Activated CD4-positive, alpha-beta T cell treated with anti-CD3 and anti-CD28 coated beads, Interleukin-2, amount 10 ng/mL, durations not matched to agents 24 days and 14 days (primary cell): Measurements from ENCODE around the gene PDE8A. TPM values are rescaled to one million over a fixed set of nuclear protein-coding genes. Genes with fewer than 3 reads are reported as not detected.
"Not testable (repeated sequence)": the region's sequence is repeated elsewhere in the genome, so short reads cannot be mapped to it uniquely, and the experiment has no call there.

Source experiments
- DNase-seq: peaks from one replicate; pipeline ENCODE4 v3.0.0; 2022
- H3K27ac Mint-ChIP-seq: one replicate; pipeline ENCODE4 v1.8.0; 2022; ENCODE audit warnings: mild to moderate bottlenecking, mixed read lengths
- H3K27me3 Mint-ChIP-seq: one replicate; pipeline ENCODE4 v1.8.0; 2022; ENCODE audit warnings: mixed read lengths
- H3K36me3 Mint-ChIP-seq: one replicate; pipeline ENCODE4 v1.8.0; 2022; ENCODE audit warnings: low read depth, mild to moderate bottlenecking, mixed read lengths
- H3K4me1 Mint-ChIP-seq: one replicate; pipeline ENCODE4 v1.8.0; 2021; ENCODE audit warnings: mixed read lengths
- H3K4me3 Mint-ChIP-seq: one replicate; pipeline ENCODE4 v1.8.0; 2022; ENCODE audit warnings: mild to moderate bottlenecking, moderate library complexity, mixed read lengths
- H3K9me3 Mint-ChIP-seq: one replicate; pipeline ENCODE4 v1.8.0; 2021; ENCODE audit warnings: mixed read lengths
- intact Hi-C: fragments of 100-400 bp; cut with micrococcal nuclease; formaldehyde crosslinking; loops from one replicate; pipeline ENCODE4 v1.15.1; 2023
- total RNA-seq: library from RNA; stranded (reverse); gene quantifications from 2 replicates; pipeline ENCODE4 v1.2.3, GENCODE V29; 2022

PDE8A gene
- total RNA-seq, 1 donor from 2014 or later = 21.1 TPM

- DNase-seq = no peak
- intact Hi-C loops = no loop called here
- Mint-ChIP-seq H3K9me3 (no peaks in the 10 kb centered on the region), H3K4me1 (peaks cover 2% of the 10 kb centered on the region), H3K27me3 (peaks cover 13% of the 10 kb centered on the region), H3K4me3 (no peak overlapping the region), H3K27ac (no peak overlapping the region), H3K36me3 (no peaks in the 10 kb centered on the region)
Measured at GRCh38 chr15:84973492-84974460, 7.9 kb upstream of the PDE8A start.

GRCh38 chr15:84975871-84976351 lies 5.7 kb upstream of the PDE8A start:
- intact Hi-C loops = loop anchor here (5.0 kb wide), 1 partner anchor 49 kb away; no protein-coding TSS in a partner anchor
- Mint-ChIP-seq H3K36me3 (no peaks in the 10 kb centered on the region), H3K4me3 (no peak overlapping the region), H3K9me3 (no peaks in the 10 kb centered on the region), H3K27ac (no peak overlapping the region), H3K27me3 (peaks cover 11% of the 10 kb centered on the region), H3K4me1 (peaks cover 12% of the 10 kb centered on the region)
- DNase-seq = no peak

GRCh38 chr15:84976746-84977345 lies 4.8 kb upstream of the PDE8A start:
- Mint-ChIP-seq H3K4me1 (peaks cover 12% of the 10 kb centered on the region), H3K9me3 (no peaks in the 10 kb centered on the region), H3K36me3 (no peaks in the 10 kb centered on the region), H3K27me3 (peaks cover 7% of the 10 kb centered on the region), H3K4me3 (no peak overlapping the region), H3K27ac (no peak overlapping the region)
- no peak for DNase-seq
- intact Hi-C loops = loop anchor here (5.0 kb wide), 1 partner anchor 50 kb away; no protein-coding TSS in a partner anchor

- H3K36me3 Mint-ChIP-seq = peaks cover 7% of the 10 kb centered on the region
- peak overlapping the region; percentile 88 for H3K4me3 Mint-ChIP-seq
- intact Hi-C loops = loop anchor here (1.0 to 10.0 kb wide), 7 partner anchors 52 to 813 kb away; partner anchors contain the start of genes KLHL25, SEC11A and ZNF592
- H3K27ac Mint-ChIP-seq = peak overlapping the region; percentile 41
- peaks cover 12% of the 10 kb centered on the region for H3K27me3 Mint-ChIP-seq
- peaks cover 30% of the 10 kb centered on the region for H3K4me1 Mint-ChIP-seq
- peak; percentile 64 for DNase-seq
- no peaks in the 10 kb centered on the region for H3K9me3 Mint-ChIP-seq
Measured at GRCh38 chr15:84979651-84980050, 2.0 kb upstream of the PDE8A start.

- H3K27me3 Mint-ChIP-seq = peaks cover 12% of the 10 kb centered on the region
- peak overlapping the region; percentile 96 for H3K27ac Mint-ChIP-seq
- DNase-seq = peak; percentile 95
- intact Hi-C loops = loop anchor here (1.0 to 10.0 kb wide), 7 partner anchors 52 to 812 kb away; partner anchors contain the start of genes KLHL25, SEC11A and ZNF592
- H3K9me3 Mint-ChIP-seq = no peaks in the 10 kb centered on the region
- H3K4me1 Mint-ChIP-seq = peaks cover 35% of the 10 kb centered on the region
- H3K36me3 Mint-ChIP-seq = peaks cover 7% of the 10 kb centered on the region
- H3K4me3 Mint-ChIP-seq = peak overlapping the region; percentile 88
Measured at GRCh38 chr15:84980196-84981053, 1.2 kb upstream of the PDE8A start.

- Mint-ChIP-seq H3K36me3 (peaks cover 7% of the 10 kb centered on the region), H3K4me3 (peak overlapping the region; percentile 88), H3K4me1 (peaks cover 39% of the 10 kb centered on the region), H3K27me3 (peaks cover 12% of the 10 kb centered on the region), H3K9me3 (no peaks in the 10 kb centered on the region), H3K27ac (peak overlapping the region; percentile 96)
- intact Hi-C loops = loop anchor here (1.0 to 10.0 kb wide), 6 partner anchors 51 to 811 kb away; partner anchors contain the start of genes KLHL25, SEC11A and ZNF592
- peak; percentile 99 for DNase-seq
Measured at GRCh38 chr15:84981054-84981710, 474 bp upstream of the PDE8A start.

- H3K9me3 Mint-ChIP-seq = no peaks in the 10 kb centered on the region
- peaks cover 12% of the 10 kb centered on the region for H3K27me3 Mint-ChIP-seq
- intact Hi-C loops = loop anchor here (1.0 to 10.0 kb wide), 5 partner anchors 10 to 810 kb away; partner anchors contain the start of genes KLHL25 and SEC11A
- H3K4me3 Mint-ChIP-seq = peak overlapping the region; percentile 94
- peak overlapping the region; percentile 93 for H3K27ac Mint-ChIP-seq
- DNase-seq = peak; percentile 84
- H3K36me3 Mint-ChIP-seq = peaks cover 7% of the 10 kb centered on the region
- H3K4me1 Mint-ChIP-seq = peaks cover 43% of the 10 kb centered on the region
Measured at GRCh38 chr15:84982301-84982920, 755 bp downstream of the PDE8A start.

- peaks cover 12% of the 10 kb centered on the region for H3K27me3 Mint-ChIP-seq
- H3K36me3 Mint-ChIP-seq = peaks cover 7% of the 10 kb centered on the region
- intact Hi-C loops = loop anchor here (5.0 to 10.0 kb wide), 4 partner anchors 49 to 809 kb away; partner anchors contain the start of genes KLHL25 and SEC11A
- no peak for DNase-seq
- peak overlapping the region; percentile 69 for H3K27ac Mint-ChIP-seq
- H3K4me1 Mint-ChIP-seq = peaks cover 47% of the 10 kb centered on the region
- H3K9me3 Mint-ChIP-seq = no peaks in the 10 kb centered on the region
- H3K4me3 Mint-ChIP-seq = peak overlapping the region; percentile 94
Measured at GRCh38 chr15:84983294-84983693, 1.6 kb downstream of the PDE8A start.

- Mint-ChIP-seq H3K4me1 (peaks cover 49% of the 10 kb centered on the region), H3K36me3 (peaks cover 7% of the 10 kb centered on the region), H3K27ac (no peak overlapping the region), H3K27me3 (peaks cover 9% of the 10 kb centered on the region), H3K9me3 (no peaks in the 10 kb centered on the region), H3K4me3 (peak overlapping the region; percentile 94)
- DNase-seq = no peak
- intact Hi-C loops = loop anchor here (5.0 to 10.0 kb wide), 4 partner anchors 49 to 809 kb away; partner anchors contain the start of genes KLHL25 and SEC11A
Measured at GRCh38 chr15:84983711-84984110, 2.1 kb downstream of the PDE8A start.

- Mint-ChIP-seq H3K27ac (no peak overlapping the region), H3K27me3 (peaks cover 9% of the 10 kb centered on the region), H3K4me3 (no peak overlapping the region), H3K36me3 (peaks cover 9% of the 10 kb centered on the region), H3K9me3 (no peaks in the 10 kb centered on the region), H3K4me1 (peaks cover 46% of the 10 kb centered on the region)
- intact Hi-C loops = loop anchor here (10.0 kb wide), 1 partner anchor 270 kb away; the partner anchor contains the start of gene SEC11A
- no peak for DNase-seq
Measured at GRCh38 chr15:84985158-84985557, 3.5 kb downstream of the PDE8A start.

GRCh38 chr15:84987351-84987750 lies 5.7 kb downstream of the PDE8A start:
- DNase-seq, H3K27ac Mint-ChIP-seq, H3K9me3 Mint-ChIP-seq, H3K36me3 Mint-ChIP-seq, H3K4me3 Mint-ChIP-seq, H3K27me3 Mint-ChIP-seq: not testable (repeated sequence)
- intact Hi-C loops = loop anchor here (10.0 kb wide), 1 partner anchor 273 kb away; the partner anchor contains the start of gene SEC11A
- peaks cover 54% of the 10 kb centered on the region for H3K4me1 Mint-ChIP-seq
